HG03439 (cell line): ENCODE data around the gene ADGRB2.

Experiments used
- ATAC-seq: cut with Tn5 transposase; IDR thresholded peaks from one replicate; pipeline ENCODE4 v1.9.1; 2021; ENCODE audit warnings: mild to moderate bottlenecking, moderate library complexity; ENCODE audit not compliant: unreplicated experiment

Gene ADGRB2

GRCh38 chr1:31687601-31688000, 76.5 kb downstream of the ADGRB2 start:
- ATAC-seq = no peak

DNA sequence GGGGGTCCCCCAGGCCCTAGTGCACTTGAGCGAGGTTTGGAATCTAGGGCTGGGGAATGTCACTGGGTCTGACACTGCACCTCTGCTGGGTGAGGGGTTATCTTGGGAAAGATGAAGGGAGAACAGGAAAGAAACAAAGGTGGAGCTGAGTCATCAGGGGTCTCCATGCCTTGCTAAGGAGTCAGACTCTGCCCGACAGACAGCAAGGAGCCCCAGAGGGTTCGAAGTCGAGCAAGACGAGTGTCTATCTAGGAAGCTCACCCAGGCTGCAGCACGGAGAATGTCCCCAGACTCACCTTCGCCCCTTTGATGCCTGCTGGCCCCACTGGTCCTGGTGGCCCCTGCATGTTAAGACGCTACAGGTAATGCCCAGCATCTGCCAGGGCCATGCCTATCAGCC, 78.3 kb downstream of the ADGRB2 start:
- ATAC-seq = no peak

DNA sequence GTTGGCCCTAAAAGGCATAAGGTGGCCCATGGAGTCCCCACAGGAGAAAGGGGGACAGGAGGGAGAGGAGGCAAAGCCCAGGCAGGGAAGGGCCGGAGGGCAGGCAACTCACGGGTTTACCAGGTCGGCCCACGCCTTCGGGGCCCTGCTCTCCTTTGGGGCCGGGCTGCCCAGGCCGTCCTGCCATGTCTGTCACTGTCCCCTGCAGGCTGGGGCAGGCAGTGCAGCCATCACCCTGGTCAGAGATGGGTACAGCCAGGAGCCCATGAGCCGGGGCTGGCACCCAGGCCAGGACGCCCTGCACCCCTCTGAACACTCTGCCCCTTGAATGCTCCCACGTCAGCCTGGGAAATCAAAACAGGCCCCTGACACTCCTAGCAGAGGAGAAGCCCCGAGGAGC, 80.1 kb downstream of the ADGRB2 start:
- ATAC-seq = no peak

DNA sequence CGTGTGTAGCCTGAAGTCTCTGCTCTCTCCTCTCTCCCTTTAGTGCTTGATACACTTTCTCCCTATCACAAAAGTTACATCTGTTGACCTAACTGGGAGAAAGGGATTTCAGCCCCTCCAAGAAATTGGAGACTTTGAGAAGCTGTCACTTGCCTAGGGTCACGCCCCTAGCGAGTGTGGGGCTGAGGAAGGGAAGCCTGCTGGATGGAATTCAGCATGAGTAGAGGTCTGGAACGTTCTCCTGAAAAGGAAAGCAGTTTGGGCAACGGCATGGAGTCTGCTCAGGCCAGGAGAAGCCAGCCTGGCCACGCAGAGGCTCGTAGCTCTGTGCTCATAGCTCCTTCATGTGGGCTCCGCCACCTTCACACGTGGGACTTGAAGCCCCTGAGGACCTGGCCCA, 82.7 kb downstream of the ADGRB2 start:
- no peak for ATAC-seq

- no peak for ATAC-seq
Measured at GRCh38 chr1:31679676-31680230, 84.4 kb downstream of the ADGRB2 start.

- no peak for ATAC-seq
Measured at GRCh38 chr1:31679091-31679490, 85.0 kb downstream of the ADGRB2 start.

- ATAC-seq = no peak
Measured at GRCh38 chr1:31678681-31679080, 85.5 kb downstream of the ADGRB2 start.

DNA sequence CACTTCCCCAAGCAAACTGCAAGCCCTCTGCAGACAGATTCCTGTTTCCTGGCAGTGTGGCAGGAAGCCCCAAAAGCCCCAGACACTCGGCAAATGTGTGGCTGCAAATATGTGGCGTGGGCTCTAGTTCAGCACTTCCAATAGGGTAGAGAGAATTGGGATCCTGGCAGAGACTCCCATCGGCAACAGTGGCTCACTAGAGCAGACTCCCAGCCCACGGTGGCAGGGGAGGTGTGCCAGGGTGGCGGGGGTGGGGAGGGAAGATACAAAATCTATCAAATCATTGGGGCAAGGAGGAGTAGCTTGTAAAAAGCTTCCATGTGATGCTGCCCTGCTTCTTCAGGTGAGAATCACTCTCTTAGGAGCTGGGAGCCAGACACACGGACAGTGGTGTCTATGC, 86.2 kb downstream of the ADGRB2 start:
- ATAC-seq = no peak

DNA sequence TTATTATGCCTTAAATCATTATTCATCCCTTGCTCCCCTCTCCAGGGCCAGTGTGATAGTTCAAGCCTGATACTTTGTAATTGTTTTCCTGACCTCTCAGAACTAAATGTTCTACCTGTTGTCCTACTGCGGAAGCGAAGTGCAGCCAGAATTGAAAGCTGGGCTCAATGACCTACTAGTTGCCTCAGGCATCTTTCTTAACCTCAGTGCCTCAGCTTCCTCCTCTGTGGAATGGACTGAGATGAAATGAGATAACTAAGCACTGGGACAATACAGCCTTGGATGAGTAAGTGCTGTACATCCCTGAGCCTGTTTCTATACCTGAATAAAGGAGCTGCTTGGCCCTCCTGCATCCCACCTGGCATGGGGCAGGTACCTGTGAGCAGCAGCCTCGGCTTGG, 86.7 kb downstream of the ADGRB2 start:
- no peak for ATAC-seq
